ENCODE data around the gene LY6G6D.

The LY6G6D gene, protein sequence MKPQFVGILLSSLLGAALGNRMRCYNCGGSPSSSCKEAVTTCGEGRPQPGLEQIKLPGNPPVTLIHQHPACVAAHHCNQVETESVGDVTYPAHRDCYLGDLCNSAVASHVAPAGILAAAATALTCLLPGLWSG

GRCh38 chr6:31715022-31715958 lies at the start of gene LY6G6D:
Gene LY6G6D, plus strand, starts transcription at chr6:31715348. Its CDS starts 8 bp downstream, at chr6:31715356.
- DNase-seq (ENCODE audit: low spot score) = no peak

GRCh38 chr6:31665501-31666336 lies 49.4 kb upstream of the LY6G6D start, which contains the start of gene CSNK2B:
Gene CSNK2B, plus strand, starts transcription at chr6:31666080. Its CDS starts 752 bp downstream, at chr6:31666832.
- peak; percentile 99 for DNase-seq (ENCODE audit: low spot score)

- no peak for DNase-seq (ENCODE audit: low spot score)
These were observed 48.7 kb upstream of the LY6G6D start for GRCh38 chr6:31666337-31666965.

GRCh38 chr6:31669676-31670075 lies 45.5 kb upstream of the LY6G6D start, which contains the start of gene LY6G5B:
Gene LY6G5B, plus strand, starts transcription at chr6:31669976. Its CDS starts 975 bp downstream, at chr6:31670951.
- no peak for DNase-seq (ENCODE audit: low spot score)

DNA sequence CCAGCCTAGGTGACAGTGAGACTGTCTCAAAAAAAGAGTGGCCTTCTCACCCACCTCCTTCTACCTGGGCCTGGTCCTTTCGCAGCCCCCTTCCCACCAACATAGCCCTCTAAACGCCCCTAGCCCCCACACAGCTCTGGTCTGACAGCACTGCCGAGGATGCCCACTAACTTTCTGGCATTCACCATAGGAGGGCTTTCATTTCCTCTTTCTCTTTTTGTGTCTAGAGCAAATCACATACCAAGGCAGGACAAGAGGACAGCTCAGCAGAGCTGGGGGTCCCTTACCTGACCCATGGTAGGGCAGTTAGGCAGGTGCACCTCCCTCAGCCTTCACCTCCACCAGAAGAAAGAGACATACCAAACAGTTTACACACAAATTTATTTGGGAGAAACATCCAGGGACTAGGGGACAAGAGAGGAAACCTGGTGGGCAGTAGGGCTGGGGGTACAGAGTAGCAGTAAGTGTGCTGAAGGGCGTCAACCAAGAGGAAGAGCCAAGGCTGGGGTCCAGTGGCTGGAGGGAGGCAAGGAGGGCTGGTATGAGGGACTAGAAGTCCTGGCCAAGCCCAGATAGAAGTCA lies 38.7 kb upstream of the LY6G6D start:
- DNase-seq (ENCODE audit: low spot score) = no peak

DNA sequence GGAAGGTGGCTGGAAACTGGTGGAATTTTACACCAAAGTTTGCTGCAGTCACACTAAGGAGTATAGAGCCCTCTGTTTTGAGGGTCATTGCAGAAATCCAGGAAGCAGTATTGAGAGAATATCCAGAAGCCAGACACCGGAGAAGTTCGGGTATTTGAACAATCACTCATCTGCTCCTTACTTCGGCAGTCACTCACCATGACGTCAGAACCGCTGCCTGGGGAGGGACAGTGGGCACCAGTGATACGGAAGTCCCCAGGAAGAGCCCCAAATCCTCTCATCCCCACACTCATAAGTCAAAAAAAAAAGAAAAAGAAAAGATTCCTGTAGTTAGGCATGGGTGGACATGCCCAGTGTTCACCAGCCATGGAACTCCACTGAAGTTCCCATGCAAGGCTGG lies 38.2 kb upstream of the LY6G6D start:
- DNase-seq (ENCODE audit: low spot score) = no peak

DNA sequence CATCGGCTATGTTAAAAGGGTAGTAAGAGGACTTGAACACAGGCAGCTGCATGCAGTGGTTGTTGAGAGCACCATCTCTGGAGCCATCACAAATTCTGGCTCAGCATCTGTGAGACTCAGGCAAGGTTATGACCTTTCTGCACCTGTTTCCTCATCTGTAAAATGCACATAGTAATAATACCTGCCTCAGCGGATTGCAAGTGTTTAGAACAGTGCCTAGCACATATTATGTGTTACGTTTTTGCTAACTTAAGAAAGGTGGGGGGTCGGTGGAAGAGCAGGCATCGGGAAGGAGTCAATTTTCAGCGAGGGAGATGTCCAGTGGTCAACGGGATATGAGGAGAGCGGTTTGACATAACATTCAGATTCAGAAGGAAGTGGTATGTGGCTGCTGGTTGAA lies 37.2 kb upstream of the LY6G6D start:
- DNase-seq (ENCODE audit: low spot score) = no peak

- peak; percentile 63 for DNase-seq (ENCODE audit: low spot score)
These were observed 34.7 kb upstream of the LY6G6D start, which contains the start of gene LY6G5C for GRCh38 chr6:31680226-31681134. Gene LY6G5C, minus strand, starts transcription at chr6:31681067. Its CDS starts 694 bp downstream, at chr6:31680373.

GRCh38 chr6:31681135-31681671 lies 33.9 kb upstream of the LY6G6D start:
- DNase-seq (ENCODE audit: low spot score) = no peak

DNA sequence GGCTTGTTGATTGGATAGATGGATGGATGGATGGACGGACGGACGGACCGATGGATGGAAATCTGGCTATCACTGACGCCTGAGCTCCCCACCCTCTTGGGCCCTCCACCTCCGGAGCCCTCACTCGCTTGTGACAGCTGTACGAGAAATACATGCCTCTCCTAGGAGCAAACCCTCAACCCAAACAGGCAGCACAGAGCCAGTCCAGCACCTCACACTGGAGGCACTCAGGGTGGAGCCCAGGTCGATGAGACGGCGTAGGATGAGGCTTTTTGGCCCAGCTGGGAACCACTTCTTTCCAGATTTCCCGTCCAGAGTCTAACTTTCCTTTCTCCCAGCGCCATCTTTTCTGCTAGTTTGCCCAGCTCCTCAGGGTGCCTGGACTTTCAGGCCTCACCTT lies 31.6 kb upstream of the LY6G6D start:
- DNase-seq (ENCODE audit: low spot score) = no peak

DNA sequence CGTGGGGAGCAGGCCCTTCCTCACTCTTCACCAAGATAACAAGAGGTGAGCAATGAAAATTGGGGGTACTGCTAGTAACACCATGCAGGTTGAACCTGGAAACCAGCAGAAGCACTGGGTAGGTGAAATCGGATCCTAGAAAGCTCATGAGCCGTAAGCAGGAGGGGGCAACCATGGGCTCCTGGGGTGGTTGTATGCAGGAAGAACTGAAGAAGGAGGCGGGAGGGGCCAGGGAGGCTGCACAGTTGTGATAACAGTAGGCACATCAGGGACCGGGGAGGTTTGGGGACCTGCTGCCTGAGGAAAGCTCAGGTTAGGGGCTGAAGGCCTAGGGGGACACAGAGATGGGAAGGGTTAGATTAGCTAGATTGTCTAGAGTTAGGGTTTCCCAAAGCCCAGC lies 28.7 kb upstream of the LY6G6D start:
- no peak for DNase-seq (ENCODE audit: low spot score)

DNA sequence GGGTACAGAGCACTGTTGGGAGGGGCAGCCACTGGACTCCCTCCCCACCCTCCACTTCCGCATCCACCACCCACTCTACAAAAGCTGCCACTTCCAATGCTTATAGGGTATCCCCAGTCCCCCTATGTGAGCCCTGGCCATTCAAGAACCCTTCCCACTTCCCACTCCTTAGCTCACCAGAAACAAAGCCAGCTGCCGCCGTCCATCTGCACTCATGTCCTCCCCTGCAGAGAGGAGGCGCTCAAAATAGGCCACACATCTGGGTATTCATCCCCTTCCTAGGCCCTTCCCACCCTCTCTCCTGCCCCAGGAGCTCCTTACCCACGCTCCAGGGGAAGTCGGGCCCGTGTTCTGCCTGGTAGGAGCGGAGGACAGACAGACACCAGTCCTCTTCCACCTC lies 27.8 kb upstream of the LY6G6D start:
- no peak for DNase-seq (ENCODE audit: low spot score)

DNA sequence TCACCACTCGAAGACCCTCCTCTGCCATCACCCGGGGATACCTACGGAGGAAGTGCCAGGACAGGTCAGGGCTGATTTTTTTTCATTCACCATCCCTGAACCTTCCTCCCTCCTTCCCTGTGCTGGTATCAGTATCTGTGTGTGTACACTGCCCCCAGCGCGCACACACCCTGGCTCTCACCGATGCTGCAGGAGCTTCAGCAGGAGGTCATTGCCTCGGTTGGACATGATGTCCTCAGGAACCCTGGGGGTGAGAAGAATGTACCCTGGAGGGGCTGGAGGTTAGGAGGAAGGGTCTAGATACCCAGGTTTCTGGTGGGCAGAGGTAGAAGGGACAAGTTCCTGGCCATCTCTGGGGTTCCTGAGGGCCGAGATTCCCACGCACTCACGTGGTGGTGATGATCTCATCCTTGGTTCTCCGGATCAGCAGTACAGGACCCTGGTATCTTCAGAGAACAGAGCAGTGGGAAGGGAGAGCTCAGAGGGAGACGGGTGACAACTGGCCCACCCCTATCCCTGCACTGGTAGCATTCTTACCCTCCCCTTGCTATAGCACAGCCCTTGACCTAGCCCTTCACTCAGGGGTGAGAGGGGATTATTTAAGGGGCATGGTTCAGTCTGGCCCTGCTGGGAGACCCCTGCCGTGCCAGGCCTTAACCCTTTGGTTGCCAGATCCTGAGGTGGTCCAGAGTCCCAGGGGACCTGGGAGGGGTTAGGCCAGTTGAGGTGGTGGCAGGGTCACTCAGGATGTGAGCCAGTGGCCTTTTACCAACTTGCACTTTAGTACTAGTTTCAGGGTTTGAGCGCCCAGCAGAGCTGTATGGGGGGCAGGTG lies 27.1 kb upstream of the LY6G6D start:
- no peak for DNase-seq (ENCODE audit: low spot score)

GRCh38 chr6:31689249-31690110 lies 25.7 kb upstream of the LY6G6D start:
- no peak for DNase-seq (ENCODE audit: low spot score)

DNA sequence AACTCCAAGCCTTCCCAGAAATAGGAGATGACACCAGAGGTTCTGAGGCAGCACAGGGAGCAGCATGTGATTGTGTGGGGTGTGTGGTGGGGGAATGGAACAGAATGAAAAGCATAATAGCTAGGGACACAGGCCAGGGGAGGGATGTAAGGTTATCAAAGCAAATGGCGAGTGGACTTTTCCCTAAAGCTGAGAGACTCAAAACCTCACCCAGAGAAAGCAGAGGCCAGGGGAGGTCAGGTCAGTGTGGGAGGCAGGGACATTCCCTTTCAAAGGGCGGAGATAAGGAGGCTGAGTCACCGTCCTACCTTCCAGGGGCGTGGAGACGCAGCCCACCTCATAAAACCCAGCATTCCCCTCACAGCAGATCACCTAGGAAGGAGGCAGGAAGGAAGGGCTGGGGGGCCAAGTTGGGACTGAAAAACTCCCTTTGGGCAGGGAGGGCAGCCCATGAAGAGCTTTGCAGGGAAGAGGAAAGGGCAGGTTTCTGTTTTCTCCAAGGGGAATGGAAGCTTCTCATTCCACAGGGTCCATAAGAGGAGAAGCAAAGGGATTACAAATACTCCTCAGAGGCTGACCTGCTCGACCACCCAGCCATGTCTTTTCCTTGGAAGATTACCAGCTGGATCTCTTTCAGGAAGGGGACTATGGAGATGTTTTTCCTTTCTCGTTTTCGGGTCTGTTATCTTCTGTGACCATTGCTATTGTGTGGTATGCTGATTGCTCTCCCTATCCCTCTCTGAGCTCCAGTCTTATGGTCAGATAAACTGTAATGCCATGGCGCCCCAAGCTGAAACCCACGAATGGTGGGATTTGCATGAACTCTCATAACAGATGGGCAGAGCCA lies 24.7 kb upstream of the LY6G6D start:
- DNase-seq (ENCODE audit: low spot score) = peak; percentile 19

GRCh38 chr6:31691078-31691463 lies 24.1 kb upstream of the LY6G6D start:
- no peak for DNase-seq (ENCODE audit: low spot score)

GRCh38 chr6:31691564-31692108 lies 23.5 kb upstream of the LY6G6D start:
- no peak for DNase-seq (ENCODE audit: low spot score)
